ENCODE data around the gene ACTG2. TPM values are rescaled to one million over a fixed set of nuclear protein-coding genes. Genes with fewer than 3 reads are reported as not detected.

The ACTG2 gene
- total RNA-seq, 3 donors from 2014 or later = 3.8 to 108 (median 54.6) TPM

- intact Hi-C loops (cut with DNase I; ENCODE audit: low total_unique reads) = loop anchor here (10.0 kb wide), 1 partner anchor 59 kb away; the partner anchor contains the start of gene TET3
- Histone ChIP-seq H3K36me3 (no peaks in the 10 kb centered on the region), H3K27me3 (no peaks in the 10 kb centered on the region), H3K4me3 (peak overlapping the region; percentile 58 to 89 (median 75)), H3K27ac (peak overlapping the region in 1 of 2 donors; percentile 97), H3K9me3 (no peaks in the 10 kb centered on the region), H3K4me1 (no peaks in the 10 kb centered on the region)
- DNase-seq (ENCODE audit: low spot score in 2 of 2) = no peak
- TF ChIP-seq POLR2AphosphoS5 (IDR thresholded peaks at IDR 0.05) (no peak), POLR2A (IDR thresholded peaks at IDR 0.05) (no peak)
- TF ChIP-seq, protein P1, sequence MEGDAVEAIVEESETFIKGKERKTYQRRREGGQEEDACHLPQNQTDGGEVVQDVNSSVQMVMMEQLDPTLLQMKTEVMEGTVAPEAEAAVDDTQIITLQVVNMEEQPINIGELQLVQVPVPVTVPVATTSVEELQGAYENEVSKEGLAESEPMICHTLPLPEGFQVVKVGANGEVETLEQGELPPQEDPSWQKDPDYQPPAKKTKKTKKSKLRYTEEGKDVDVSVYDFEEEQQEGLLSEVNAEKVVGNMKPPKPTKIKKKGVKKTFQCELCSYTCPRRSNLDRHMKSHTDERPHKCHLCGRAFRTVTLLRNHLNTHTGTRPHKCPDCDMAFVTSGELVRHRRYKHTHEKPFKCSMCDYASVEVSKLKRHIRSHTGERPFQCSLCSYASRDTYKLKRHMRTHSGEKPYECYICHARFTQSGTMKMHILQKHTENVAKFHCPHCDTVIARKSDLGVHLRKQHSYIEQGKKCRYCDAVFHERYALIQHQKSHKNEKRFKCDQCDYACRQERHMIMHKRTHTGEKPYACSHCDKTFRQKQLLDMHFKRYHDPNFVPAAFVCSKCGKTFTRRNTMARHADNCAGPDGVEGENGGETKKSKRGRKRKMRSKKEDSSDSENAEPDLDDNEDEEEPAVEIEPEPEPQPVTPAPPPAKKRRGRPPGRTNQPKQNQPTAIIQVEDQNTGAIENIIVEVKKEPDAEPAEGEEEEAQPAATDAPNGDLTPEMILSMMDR (IDR thresholded peaks at IDR 0.05) = no peak
These were observed 33.2 kb downstream of the ACTG2 start for GRCh38 chr2:73925853-73926492.

DNA sequence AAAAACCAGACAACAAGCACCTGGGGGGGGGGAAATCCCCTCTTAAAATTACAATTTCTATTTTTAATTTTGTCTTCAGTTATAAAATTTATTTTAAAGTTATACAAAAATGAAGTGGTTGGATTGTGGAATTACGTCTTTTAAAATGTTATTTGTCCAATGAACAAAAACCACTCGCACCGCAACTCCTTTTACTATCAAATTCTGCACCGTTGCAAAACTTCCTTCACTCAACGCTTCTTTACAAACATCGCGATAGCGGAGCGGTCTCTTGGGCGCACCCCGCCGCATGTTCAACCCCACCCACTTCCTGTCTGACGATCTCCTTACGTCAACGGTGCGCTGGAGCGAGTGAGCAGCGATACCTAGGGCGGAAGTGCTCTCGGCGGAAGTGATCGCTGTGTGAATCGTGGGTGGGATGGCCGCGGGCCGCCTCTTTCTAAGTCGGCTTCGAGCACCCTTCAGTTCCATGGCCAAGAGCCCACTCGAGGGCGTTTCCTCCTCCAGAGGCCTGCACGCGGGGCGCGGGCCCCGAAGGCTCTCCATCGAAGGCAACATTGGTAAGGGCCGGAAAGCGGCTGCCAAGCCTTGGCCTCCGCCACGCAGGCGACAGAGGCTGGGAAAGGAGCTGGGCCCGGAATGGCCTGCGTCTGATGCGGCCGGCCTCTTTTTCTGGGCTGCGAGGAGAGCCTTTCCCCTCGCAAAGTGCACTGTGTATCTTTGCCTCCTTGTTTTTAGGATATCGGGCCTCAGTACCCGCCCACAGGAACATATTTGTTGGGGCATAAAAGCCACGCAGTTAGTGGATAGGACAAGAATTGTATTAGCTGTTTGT lies 33.9 kb downstream of the ACTG2 start, which contains the start of gene DGUOK:
DGUOK (plus strand) TSS at position 388 of the 835 bp plus-strand sequence; CDS start at position 419, 31 bp downstream.
- DNase-seq (ENCODE audit: low spot score in 2 of 2) = peak; percentile 95 to 99
- intact Hi-C loops (cut with DNase I; ENCODE audit: low total_unique reads) = loop anchor here (10.0 kb wide), 1 partner anchor 58 kb away; the partner anchor contains the start of gene TET3
- no peaks in the 10 kb centered on the region for H3K4me1 ChIP-seq

GRCh38 chr2:73927344-73927743 lies 34.5 kb downstream of the ACTG2 start:
- H3K9me3 ChIP-seq = no peaks in the 10 kb centered on the region
- no peaks in the 10 kb centered on the region for H3K27me3 ChIP-seq
- H3K4me1 ChIP-seq = no peaks in the 10 kb centered on the region
- H3K36me3 ChIP-seq = no peaks in the 10 kb centered on the region
- peak overlapping the region; percentile 93 to 97 for H3K27ac ChIP-seq
- intact Hi-C loops (cut with DNase I; ENCODE audit: low total_unique reads) = loop anchor here (10.0 kb wide), 1 partner anchor 57 kb away; the partner anchor contains the start of gene TET3
- DNase-seq (ENCODE audit: low spot score in 2 of 2) = no peak
- H3K4me3 ChIP-seq = peak overlapping the region; percentile 58 to 89 (median 75)
- no peak for TF ChIP-seq POLR2AphosphoS5 (IDR thresholded peaks at IDR 0.05)
- TF ChIP-seq, protein P1 (IDR thresholded peaks at IDR 0.05) = no peak
- TF ChIP-seq POLR2A (IDR thresholded peaks at IDR 0.05) = no peak

More for the DNA sequence above, 33.9 kb downstream of the ACTG2 start, which contains the start of gene DGUOK:
- H3K27ac ChIP-seq = peak within 1 kb of the TSS; percentile 93 to 97
- no peaks in the 10 kb centered on the region for H3K9me3 ChIP-seq
- peak within 1 kb of the TSS; percentile 58 to 89 (median 75) for H3K4me3 ChIP-seq
- H3K27me3 ChIP-seq = no peaks in the 10 kb centered on the region
- no peaks in the 10 kb centered on the region for H3K36me3 ChIP-seq
- TF ChIP-seq POLR2A (IDR thresholded peaks at IDR 0.05) (peak; percentile 84), POLR2AphosphoS5 (IDR thresholded peaks at IDR 0.05) (peak; percentile 98 to 99 (median 99))
- TF ChIP-seq, protein P1 (IDR thresholded peaks at IDR 0.05) = no peak

- DNase-seq (ENCODE audit: low spot score in 2 of 2) = no peak
- peak overlapping the region in 1 of 2 donors; percentile 18 for H3K27ac ChIP-seq
- no peak for TF ChIP-seq POLR2AphosphoS5 (IDR thresholded peaks at IDR 0.05)
- no peaks in the 10 kb centered on the region for H3K36me3 ChIP-seq
- no peaks in the 10 kb centered on the region for H3K27me3 ChIP-seq
- no peak overlapping the region for H3K4me3 ChIP-seq
- H3K9me3 ChIP-seq = no peaks in the 10 kb centered on the region
- no peaks in the 10 kb centered on the region for H3K4me1 ChIP-seq
- intact Hi-C loops (cut with DNase I; ENCODE audit: low total_unique reads) = loop anchor here (10.0 kb wide), 1 partner anchor 56 kb away; the partner anchor contains the start of gene TET3
These were observed 36.1 kb downstream of the ACTG2 start for GRCh38 chr2:73928963-73929347.

GRCh38 chr2:73930386-73930785 lies 37.6 kb downstream of the ACTG2 start:
- intact Hi-C loops (cut with DNase I; ENCODE audit: low total_unique reads) = no loop called here
- Histone ChIP-seq H3K4me3 (no peak overlapping the region), H3K27ac (no peak overlapping the region), H3K27me3 (no peaks in the 10 kb centered on the region), H3K4me1 (no peaks in the 10 kb centered on the region), H3K36me3 (no peaks in the 10 kb centered on the region), H3K9me3 (no peaks in the 10 kb centered on the region)
- TF ChIP-seq, protein P1 (IDR thresholded peaks at IDR 0.05) = no peak
- TF ChIP-seq POLR2AphosphoS5 (IDR thresholded peaks at IDR 0.05) = no peak
- TF ChIP-seq POLR2A (IDR thresholded peaks at IDR 0.05) = no peak
- DNase-seq (ENCODE audit: low spot score in 2 of 2) = no peak

Measured in breast epithelium (tissue), 4 donors.